ENCODE data around the gene NR3C2.

The NR3C2 gene

GRCh38 chr4:148094149-148094548, 348.1 kb downstream of the NR3C2 start:
- DNase-seq (ENCODE audit: low read depth) = no peak
- TF ChIP-seq CTCF (conservative IDR thresholded peaks at IDR 0.05; ENCODE audit: low read depth, low read length) = no peak
- no peak overlapping the region for H3K4me3 ChIP-seq (ENCODE audit: low read depth, low read length)

- DNase-seq (ENCODE audit: low read depth) = no peak
- no peak for TF ChIP-seq CTCF (conservative IDR thresholded peaks at IDR 0.05; ENCODE audit: low read depth, low read length)
- H3K4me3 ChIP-seq (ENCODE audit: low read depth, low read length) = no peak overlapping the region
Measured at GRCh38 chr4:148093065-148093464, 349.1 kb downstream of the NR3C2 start.

GRCh38 chr4:148092316-148093014, 349.7 kb downstream of the NR3C2 start:
- TF ChIP-seq CTCF (conservative IDR thresholded peaks at IDR 0.05; ENCODE audit: low read depth, low read length) = no peak
- no peak for DNase-seq (ENCODE audit: low read depth)
- H3K4me3 ChIP-seq (ENCODE audit: low read depth, low read length) = no peak overlapping the region

- DNase-seq (ENCODE audit: low read depth) = no peak
- no peak overlapping the region for H3K4me3 ChIP-seq (ENCODE audit: low read depth, low read length)
- no peak for TF ChIP-seq CTCF (conservative IDR thresholded peaks at IDR 0.05; ENCODE audit: low read depth, low read length)
Measured at GRCh38 chr4:148091896-148092295, 350.3 kb downstream of the NR3C2 start.

GRCh38 chr4:148090503-148091476, 351.4 kb downstream of the NR3C2 start:
- TF ChIP-seq CTCF (conservative IDR thresholded peaks at IDR 0.05; ENCODE audit: low read depth, low read length) = no peak
- DNase-seq (ENCODE audit: low read depth) = no peak
- no peak overlapping the region for H3K4me3 ChIP-seq (ENCODE audit: low read depth, low read length)

GRCh38 chr4:148090029-148090428, 352.2 kb downstream of the NR3C2 start:
- TF ChIP-seq CTCF (conservative IDR thresholded peaks at IDR 0.05; ENCODE audit: low read depth, low read length) = no peak
- no peak for DNase-seq (ENCODE audit: low read depth)
- H3K4me3 ChIP-seq (ENCODE audit: low read depth, low read length) = no peak overlapping the region
